GM19324 (cell line): ENCODE data around the gene EIF1AD.
A peak's percentile ranks its signal among the peaks of the same experiment; 100 is the strongest.

ENCODE experiments used
- ATAC-seq: cut with Tn5 transposase; IDR thresholded peaks from one replicate; pipeline ENCODE4 v1.9.1; 2021; ENCODE audit warnings: mild to moderate bottlenecking, moderate library complexity; ENCODE audit not compliant: unreplicated experiment, low FRiP score

The EIF1AD gene

DNA sequence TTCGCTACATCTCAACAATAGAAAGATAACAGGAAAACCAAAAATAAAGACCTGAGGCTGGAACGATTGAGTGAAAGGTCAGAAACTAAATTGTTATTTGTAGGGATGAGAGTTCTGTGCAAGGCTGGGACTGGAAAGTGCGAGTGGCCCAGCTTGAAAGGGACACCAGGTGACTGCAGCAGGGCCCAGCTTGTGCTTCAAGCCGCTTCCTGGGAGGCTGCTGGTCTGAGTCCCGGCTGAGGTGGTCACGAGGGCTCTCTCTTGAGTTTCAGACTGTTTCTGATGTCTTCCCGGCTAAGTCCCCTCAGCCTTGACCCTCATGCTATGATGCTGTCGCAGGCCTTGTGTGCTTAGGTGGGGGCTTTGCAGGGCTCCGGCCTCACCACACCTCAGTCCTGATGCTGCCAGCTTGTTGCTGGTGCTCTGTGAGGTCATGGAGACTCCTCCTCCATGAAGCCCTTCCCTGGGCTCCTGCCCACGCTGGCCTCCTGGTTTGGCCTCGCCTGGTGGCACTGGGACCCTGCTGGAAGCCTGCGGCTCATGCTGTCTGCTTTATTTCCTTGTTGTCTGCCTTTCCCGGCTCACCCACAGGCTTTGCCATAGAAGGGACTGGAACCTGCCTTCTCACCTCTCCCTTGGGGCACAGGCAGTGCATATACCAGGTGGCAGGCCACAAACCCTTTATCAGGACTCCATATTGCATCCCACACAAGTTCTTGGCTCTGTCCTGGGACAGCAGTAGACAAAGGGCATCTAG lies 4.4 kb upstream of the EIF1AD start:
- ATAC-seq: no peak

DNA sequence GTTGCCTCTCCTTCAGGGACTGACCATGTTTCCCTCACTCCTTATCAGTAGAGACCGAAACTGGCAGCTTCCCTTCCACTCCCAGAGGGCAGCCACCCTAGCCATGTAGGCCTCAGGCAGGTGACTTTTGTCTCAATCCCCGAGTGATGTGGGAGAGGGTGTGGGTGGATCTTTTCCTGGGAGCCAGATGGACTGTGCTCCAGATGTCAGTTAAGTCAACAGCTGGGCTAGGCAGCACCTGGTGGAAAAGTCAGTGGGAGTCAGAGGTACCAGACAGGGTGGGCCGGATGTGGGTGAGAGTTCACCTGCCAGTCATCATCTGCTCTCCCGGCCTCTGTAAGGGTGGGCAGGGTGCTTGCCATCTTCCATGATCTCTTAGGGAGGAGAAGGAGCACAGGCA lies 2.2 kb upstream of the EIF1AD start:
- ATAC-seq: no peak

DNA sequence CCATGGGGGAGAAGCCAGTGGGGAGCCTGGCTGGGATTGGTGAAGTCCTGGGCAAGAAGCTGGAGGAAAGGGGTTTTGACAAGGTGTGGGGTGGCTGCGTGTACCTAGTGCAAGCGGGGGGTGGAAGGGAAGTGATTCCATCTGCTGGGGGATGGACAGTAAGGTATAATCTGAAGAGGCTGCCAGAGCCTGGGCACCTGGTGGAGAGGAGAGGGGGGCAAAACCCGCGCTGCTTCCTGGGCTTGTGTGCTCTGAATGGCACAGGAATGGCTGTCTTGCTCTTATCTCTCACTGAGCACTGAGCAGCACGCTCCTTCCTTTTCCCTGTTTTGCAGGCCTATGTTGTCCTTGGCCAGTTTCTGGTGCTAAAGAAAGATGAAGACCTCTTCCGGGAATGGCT lies 1.3 kb upstream of the EIF1AD start:
- no peak for ATAC-seq

DNA sequence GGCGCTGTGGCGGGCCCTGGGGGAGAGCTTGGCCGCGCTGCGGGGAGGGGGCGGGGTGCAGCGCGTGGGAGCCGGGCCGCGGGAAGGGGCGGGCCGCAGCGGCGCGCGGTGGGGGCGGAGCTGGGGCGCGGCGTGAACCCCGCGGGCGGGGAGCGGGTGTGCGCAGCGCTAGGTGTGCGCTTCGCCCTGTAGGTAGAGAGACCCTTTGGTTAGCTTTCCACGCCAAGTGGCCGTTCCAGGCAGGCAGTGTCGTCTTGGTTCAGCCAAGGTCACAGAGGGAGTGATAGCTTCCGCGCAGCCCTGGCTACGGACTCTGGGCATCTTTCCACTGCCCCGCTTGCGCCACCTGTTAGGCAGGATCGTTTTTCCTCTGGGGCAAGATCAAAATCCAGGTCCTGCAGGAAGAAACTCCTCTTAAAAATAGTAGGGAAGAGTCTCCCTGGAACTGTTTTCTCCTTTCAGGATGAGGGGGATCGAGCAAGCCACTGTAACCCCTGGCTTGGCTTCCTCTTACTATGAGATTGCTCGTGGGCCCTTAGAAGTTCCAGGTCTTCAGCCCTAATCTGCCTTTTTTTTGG lies 780 bp upstream of the EIF1AD start:
- ATAC-seq: peak; percentile 63

DNA sequence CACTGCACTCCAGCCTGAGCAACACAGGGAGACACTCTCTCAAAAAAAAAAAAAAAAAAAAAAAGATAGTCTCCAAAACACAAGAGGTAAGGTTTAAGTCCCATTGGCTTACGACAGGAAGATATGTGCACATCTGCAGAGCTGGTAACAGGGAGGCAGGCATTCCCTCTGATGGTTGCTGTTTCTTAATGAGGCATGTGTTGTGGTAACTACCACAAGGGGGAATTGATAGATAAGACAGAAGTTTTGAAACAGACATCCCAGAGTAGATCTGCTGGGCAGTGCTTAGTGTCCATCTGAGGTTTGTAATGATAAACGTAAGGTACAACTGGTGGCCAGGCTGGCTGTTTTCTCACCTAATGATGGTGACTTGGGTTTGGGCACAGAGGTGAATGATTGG lies 4.7 kb downstream of the EIF1AD start:
- no peak for ATAC-seq

DNA sequence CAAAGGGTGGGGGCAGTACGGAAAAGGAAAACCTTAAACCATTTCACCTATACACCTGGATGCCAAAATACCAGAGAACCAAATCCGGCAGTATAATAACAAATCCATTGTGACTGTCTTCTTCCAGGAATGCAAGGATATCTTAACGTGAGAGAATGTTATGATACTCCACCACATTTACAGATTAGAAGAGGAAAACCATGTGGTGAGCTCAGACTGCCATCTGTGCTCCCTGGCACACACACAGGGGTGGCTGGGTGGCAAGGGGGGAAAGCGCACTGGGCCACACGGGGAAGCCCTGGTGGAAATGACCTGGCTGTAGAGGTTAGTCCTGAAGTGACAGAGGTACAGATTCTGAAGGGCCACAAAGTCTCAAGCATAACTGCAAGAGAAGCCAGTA lies 9.9 kb downstream of the EIF1AD start:
- ATAC-seq: no peak

DNA sequence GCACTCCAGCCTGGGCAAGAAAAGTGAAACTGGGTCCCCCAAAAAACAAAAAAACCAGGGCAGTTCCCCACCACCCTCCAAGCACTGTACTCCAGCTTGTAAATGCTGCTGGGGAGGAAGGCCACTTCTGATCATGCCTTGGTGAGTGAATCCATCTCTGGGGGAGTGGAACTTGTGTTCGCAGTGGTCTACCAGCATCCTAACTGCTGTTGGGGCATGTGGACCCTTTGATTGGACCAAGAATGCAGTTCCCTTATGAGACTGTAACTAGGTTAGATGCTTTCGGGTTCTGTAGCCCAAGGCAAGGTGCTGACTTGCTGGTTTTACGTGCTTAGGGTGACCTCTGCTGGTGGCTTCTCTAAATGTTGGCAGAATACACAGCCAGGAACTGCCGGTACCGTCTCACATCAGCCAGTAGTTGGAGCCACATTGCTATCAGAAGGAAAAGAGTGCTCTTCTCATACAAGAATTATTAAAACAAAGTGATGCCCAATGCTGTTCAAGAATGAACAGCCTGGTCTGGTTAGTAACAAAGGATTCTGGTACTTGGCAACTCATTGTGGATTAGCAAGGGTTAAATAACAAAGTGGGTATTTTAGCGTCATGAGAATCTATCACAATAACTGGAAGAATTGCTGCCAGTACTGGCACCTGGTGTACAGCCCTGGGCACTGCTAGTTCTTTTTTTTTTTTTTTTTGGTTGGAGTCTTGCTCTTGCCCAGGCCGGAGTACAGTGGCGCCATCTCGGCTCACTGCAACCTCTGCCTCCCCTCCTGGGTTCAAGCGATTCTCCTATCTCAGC lies 13.0 kb downstream of the EIF1AD start:
- ATAC-seq: peak; percentile 84

DNA sequence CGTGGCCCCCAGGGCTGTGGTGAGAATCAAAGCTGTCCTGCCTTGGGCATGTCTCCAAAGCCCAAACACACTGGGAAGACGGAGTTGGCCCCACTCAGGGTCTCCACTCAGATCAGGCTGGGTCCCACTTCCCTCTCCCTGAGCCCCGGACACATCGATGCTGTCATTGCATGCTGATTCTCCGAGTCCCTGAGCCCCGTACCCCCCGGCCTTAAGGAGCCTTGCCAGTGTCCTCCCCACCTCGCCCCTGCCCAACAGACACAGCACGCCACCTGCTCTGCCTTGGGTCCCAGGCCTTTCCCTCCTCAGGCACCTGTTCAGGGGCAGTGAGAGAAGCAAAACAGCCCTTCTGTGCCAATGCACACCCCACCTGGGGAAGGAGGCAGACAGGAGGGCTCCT lies 14.6 kb downstream of the EIF1AD start:
- no peak for ATAC-seq

DNA sequence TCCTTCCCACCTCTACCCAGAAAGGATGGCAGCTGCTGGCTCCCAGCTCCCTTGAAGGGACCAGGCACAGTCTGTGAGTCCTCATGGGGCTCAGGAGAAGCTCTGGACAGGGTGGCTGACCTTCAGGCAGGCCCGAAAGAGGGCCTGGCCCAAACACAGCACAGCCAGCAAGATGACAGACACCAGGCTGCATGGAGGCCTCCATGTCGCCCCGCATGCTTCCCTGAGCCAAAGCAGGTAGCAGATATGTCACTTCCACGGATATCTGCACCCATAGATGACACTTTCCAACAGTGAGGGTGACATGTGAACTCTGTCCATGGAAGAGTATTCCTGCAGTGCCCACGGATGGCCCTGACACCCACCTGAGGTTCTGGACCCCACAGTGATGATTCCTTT lies 18.4 kb downstream of the EIF1AD start:
- ATAC-seq: no peak

DNA sequence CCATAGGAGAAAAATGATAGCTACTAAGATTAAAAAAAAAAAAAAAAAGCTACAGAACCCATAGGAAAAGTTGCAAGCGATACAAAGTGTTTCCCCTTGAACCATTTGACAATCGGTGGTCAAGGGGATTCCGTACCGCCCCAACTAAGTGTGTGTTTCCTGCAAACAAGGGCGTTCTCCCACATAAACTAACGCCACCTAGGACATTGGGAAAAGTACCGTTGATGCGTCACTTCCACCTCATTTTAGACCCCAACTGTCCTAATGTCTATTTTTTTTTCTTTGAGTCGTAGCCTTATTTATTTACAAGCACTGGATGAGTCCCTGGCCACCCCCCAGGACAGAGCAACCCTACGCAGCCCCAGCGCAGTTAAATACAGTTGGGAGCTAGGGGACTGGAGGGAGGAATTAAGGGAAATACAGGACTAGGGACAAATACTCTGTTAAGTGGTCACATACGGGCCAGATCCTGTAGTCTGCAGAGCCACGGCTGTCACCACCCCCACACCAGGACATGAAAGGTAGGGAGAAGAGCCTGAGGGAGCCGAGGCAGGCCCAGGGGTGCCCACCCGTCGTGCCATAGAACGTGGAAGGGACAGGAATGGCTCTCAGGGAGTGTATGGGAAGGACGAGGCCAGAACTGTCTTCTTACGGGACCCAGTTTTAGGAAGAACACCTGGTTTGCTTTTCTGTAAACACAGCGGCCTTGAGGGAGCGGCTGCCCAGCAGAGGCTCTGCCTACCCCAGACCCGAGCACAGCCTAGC lies 19.0 kb downstream of the EIF1AD start:
- ATAC-seq: no peak

DNA sequence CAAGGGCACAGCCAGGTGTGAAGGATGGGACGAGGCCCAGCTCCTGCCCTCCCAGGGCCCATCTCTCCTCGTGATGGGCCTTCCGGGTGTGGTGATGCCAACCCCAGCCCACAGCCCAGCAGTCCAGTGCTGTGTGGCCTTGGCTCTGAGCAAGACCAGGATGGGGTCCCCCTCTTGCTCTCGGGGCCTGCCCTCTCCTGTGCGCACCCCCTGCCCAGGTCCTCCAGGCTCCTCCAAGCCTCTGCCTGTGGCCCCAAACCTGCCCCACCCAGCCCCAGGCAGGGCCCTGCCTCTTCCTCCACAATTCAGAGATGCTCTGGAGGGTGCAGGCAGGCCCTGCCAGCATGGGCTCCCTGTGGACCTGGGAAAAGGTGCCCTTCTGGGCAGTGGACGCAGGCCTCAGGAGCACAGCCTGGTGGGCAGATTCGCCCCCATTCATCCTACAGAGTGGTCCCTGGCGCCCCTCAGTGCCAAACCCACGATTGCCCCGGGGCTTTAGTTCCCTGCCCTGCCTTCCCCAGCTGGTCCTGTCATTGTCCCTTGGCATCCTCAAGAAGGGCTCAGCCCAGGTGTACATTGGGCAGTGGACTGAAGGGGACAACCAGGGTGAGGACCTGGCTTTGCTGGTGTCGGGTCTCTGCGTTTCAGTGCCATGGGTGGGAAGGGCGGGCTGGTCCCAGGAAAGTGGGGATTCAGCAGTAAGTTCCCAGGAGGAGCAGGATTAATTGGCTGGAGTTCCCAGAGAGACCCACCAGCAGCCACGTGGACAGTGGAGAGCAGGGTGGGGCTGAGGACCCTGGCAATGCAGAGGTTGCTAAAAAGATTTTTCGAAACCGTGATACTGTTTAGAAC lies 19.8 kb downstream of the EIF1AD start:
- ATAC-seq: no peak

DNA sequence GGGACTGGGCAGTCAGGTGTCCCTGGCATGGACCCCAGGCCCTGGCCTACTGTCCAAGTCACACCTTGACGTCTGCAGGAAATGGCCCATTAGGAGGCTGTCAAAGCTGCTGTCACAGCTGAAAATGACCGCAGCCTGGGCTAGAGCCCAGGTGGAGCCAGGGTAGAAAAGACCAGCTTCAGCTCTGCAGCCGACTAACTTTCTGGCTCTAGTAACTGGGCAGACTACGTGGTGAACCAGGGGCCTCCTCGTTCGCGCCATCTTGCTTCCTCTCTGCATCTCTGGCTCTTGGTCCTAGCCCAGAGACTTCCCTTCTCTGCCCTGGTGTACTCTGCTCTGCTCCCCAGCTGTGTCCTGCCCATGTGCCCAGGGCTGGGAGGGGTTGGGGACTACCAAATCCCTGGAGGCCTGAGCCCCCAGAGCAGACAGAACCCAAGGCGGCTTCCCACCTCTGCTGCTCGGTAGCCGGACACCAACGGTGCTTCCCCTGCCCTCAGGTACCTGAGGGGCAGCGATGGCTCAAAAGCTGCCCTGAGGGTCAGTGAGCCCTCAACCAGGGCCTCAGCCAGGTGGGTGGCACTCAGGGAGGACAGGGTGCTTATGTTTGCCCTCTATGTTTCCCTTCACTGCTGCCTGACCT lies 20.7 kb downstream of the EIF1AD start:
- ATAC-seq: no peak

DNA sequence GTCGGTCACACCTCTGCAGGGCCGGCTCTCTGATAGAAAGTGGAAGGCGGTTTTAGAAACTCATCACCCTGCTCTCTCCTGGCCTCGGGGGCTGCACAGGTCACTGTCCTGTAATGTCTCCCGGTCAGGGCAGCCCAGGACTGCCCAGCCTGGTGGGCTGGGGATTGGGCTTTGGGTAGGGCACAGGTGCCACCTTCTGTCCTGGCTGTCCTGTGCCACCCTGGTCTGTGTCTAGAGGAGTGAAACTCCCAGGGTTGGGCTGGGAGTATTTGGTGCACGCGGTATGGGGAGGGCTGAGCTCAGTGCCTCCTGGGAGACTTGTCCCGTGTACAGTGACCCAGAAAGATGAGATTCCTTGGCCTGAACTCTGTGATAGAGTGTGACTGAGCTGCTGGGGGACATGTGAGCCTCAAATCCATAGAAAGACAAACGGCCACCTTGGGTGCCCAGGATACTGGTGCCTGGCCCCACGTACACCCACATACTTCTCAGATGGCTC lies 22.6 kb downstream of the EIF1AD start:
- no peak for ATAC-seq

DNA sequence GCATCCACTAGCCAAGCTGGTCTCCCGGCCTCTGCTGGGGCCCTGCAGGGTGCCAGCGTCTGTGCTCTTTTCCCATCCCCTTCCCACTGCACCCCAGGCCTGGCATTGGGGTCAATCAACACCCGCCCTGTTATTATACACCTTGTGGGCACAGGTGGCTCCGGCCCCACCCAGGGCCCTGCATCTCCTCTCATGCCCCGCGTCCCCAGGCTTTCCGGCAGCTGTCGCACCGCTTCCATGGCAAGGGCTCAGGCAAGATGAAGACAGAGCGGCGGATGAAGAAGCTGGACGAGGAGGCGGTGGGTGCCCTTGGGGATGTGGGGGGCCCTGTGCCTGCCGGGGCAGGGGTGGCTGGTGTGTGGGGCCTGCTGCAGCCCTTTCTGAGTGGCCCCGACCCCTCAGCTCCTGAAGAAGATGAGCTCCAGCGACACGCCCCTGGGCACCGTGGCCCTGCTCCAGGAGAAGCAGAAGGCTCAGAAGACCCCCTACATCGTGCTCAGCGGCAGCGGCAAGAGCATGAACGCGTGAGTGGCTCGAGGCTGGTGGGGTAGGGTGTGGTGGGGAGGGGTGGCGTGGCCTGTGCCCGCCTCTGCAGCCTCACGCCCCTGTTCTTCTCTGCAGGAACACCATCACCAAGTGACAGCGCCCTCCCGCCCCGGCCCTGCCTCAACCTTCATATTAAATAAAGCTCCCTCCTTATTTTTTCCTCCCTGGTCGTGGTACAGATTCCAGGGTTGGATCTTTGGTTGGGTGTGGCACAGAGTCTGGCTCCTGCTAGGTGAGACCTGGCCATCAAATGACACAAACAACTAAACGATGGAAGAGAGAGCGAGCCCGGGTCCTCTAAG lies 23.3 kb downstream of the EIF1AD start:
- ATAC-seq: no peak

DNA sequence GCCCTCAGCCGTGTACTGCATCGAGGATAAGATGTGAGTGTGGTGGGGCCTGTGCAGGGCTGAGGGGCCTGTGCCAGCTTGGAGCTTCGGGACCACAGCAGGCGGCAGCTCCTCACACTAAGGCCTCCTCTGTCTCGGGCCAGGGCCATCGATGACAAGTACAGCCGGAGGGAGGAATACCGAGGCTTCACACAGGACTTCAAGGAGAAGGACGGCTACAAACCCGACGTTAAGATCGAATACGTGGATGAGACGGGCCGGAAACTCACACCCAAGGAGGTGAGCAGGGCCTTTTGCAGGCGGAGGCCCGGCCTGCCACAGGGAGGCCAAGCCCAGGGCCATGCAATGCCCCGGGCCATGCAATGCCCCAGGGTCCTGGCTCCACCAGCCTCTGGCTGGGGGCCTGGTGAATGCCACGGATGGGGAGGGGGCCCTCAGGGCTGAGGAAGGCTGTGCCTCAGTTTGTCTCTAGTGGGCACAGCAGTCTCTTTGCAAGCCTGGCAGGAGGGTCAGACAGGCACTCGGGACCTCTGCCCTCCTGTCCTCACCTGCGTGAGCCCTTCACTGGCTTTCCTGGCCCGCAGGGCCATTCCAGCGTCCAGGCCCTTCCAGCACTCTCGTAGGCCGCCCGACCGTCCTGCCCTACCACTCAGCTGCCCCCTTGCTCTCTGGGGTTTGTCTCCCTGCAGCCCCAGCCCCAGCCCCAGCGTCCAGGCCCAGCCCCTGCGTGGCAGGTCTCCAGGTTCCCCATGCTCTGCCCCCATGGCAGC lies 24.2 kb downstream of the EIF1AD start:
- no peak for ATAC-seq

DNA sequence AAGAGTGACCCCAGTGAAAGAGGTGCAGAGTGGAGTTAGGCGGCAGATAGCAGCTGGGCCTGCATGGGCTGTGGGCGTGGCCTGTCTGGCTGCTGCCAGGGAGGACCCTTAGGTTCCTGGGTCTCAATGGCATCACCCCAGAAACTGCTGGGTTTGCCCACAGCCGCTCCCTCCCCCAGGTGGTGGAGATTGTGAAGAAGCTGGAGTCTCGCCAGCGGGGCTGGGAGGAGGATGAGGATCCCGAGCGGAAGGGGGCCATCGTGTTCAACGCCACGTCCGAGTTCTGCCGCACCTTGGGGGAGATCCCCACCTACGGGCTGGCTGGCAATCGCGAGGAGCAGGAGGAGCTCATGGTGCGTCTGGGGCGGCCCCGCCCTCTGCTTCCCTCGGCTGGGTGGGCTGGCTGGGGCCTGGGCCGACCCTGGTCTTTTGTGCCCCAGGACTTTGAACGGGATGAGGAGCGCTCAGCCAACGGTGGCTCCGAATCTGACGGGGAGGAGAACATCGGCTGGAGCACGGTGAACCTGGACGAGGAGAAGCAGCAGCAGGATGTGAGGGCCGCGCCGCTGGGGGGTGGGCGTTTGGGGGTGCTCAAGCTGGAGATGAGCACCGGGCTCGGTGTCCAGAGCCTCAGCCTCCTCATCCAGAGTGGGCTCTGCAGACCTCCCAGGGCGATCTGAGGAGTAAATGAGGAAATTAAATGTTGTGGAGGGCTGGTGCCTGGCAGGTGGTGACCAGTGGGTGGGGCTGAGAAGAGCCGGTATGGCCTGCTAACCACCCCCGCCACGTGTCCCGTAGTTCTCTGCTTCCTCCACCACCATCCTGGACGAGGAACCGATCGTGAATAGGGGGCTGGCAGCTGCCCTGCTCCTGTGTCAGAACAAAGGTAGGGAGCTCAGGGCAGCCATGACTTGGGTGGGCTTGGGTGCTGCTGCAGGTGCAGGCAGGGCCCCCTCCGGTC lies 25.5 kb downstream of the EIF1AD start:
- ATAC-seq: no peak

DNA sequence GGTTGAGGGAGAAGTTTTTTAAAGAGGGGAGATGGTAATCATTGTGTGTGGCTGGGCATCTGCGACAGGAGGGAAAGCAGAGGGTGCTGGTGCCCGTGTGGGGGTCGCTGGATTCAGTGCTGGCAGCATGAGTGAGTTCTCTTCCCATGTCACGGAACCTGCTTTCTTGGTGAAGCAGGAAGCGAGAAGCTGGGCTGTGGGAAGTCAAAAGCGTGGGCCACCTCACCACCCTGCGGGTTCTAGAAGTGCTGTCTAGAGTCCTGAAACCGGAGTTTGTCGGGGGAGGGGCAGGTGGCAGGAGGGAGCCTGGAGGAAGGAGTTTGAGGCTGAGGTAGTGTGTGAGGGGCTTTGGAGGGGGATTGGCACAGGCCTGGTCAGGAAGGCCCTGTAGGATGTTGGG lies 26.2 kb downstream of the EIF1AD start:
- ATAC-seq: no peak
